ENCODE results near the gene GRHL1. TPM values are rescaled to one million over a fixed set of nuclear protein-coding genes. Genes with fewer than 3 reads are reported as not detected.

Gene GRHL1
- total and polyA plus RNA-seq, 2 experiments from 2014 or later: 2.9 to 4.2 TPM

GRCh38 chr2:9959262-9959661 lies 7.8 kb downstream of the GRHL1 start (continued):
- TF ChIP-seq ZNF462 (CRISPR knock-in tag; IDR thresholded peaks at IDR 0.05) (no peak), ZNF114 (CRISPR knock-in tag; IDR thresholded peaks at IDR 0.05) (no peak), EZH2 (IDR thresholded peaks at IDR 0.05; ENCODE audit: low read depth, unreplicated experiment) (no peak), JUNB (IDR thresholded peaks at IDR 0.05; ENCODE audit: unreplicated experiment) (no peak)

- no peak for ATAC-seq
- Histone ChIP-seq H3K9me2 (ENCODE audit: insufficient read depth) (no peaks in the 10 kb centered on the region), H3K4me2 (no peak overlapping the region), H4K20me1 (replicated peaks; ENCODE audit: insufficient read depth) (no peaks in the 10 kb centered on the region), H3K36me3 (ENCODE audit: insufficient read depth) (no peaks in the 10 kb centered on the region), H3K4me1 (ENCODE audit: insufficient read depth) (0 out of 2 replicates have a peak, but pooled peaks cover 7% of the 10 kb centered on the region), H3K27me3 (ENCODE audit: insufficient read depth) (no peaks in the 10 kb centered on the region), H3K79me2 (replicated peaks; ENCODE audit: insufficient read depth) (no peaks in the 10 kb centered on the region), H3F3A (replicated peaks; ENCODE audit: low read depth) (no peaks in the 10 kb centered on the region), H3K4me3 (no peak overlapping the region), H3K27ac (ENCODE audit: low read depth) (no peak overlapping the region), H2AFZ (no peak overlapping the region)
- Mint-ChIP-seq H3K4me1 (peaks cover 10% of the 10 kb centered on the region), H3K27ac (no peak overlapping the region), H3K9me3 (no peaks in the 10 kb centered on the region), H3K27me3 (ENCODE audit: insufficient read depth, low read depth, poor library complexity) (no peaks in the 10 kb centered on the region), H3K4me3 (no peak overlapping the region), H3K36me3 (ENCODE audit: low read depth) (no peaks in the 10 kb centered on the region)
- DNase-seq (ENCODE audit: low spot score): no peak
- TF ChIP-seq ZNF331 (CRISPR knock-in tag; IDR thresholded peaks at IDR 0.05; ENCODE audit: low read depth) (no peak), CREB1 (CRISPR knock-in tag; IDR thresholded peaks at IDR 0.05; ENCODE audit: low read depth) (no peak), ZNF114 (CRISPR knock-in tag; IDR thresholded peaks at IDR 0.05) (no peak), REST (IDR thresholded peaks at IDR 0.05; ENCODE audit: unreplicated experiment) (no peak)
These were observed 9.5 kb downstream of the GRHL1 start for GRCh38 chr2:9961013-9961412.
